HepG2 (cell line): ENCODE data around the gene FGF19. TPM values are rescaled to one million over a fixed set of nuclear protein-coding genes. Genes with fewer than 3 reads are reported as not detected.

ENCODE experiments used
- BCLAF1 ChIP-seq: fragments of 450-650 bp; IDR thresholded peaks from 2 replicates; pipeline ENCODE4 v1.6.1; 2017; ENCODE audit warnings: mild to moderate bottlenecking
- GMEB1 ChIP-seq: sonication (generic); formaldehyde crosslinking; IDR thresholded peaks from 2 replicates; pipeline ENCODE4 v1.5.1; 2020; ENCODE audit warnings: missing genetic modification reagents, mild to moderate bottlenecking, borderline replicate concordance
- IRF9 ChIP-seq: sonication (generic); formaldehyde crosslinking; IDR thresholded peaks from 2 replicates; pipeline ENCODE4 v1.8.0; 2022; ENCODE audit warnings: missing genetic modification reagents, mild to moderate bottlenecking, borderline replicate concordance
- ISX ChIP-seq: sonication (generic); formaldehyde crosslinking; conservative IDR thresholded peaks from 2 replicates; pipeline ENCODE4 v1.5.0; 2020; ENCODE audit warnings: missing genetic modification reagents
- MED1 ChIP-seq: sonication (generic); formaldehyde crosslinking; IDR thresholded peaks from 2 replicates; pipeline ENCODE4 v1.4.0; 2020; ENCODE audit warnings: missing genetic modification reagents
- MED8 ChIP-seq: sonication (generic); formaldehyde crosslinking; IDR thresholded peaks from 2 replicates; pipeline ENCODE4 v1.8.1; 2023; ENCODE audit warnings: mild to moderate bottlenecking, missing genetic modification reagents; ENCODE audit not compliant: insufficient replicate concordance
- MXD3 ChIP-seq: IDR thresholded peaks from 2 replicates; pipeline ENCODE4 v1.6.1; 2016; ENCODE audit warnings: mild to moderate bottlenecking, missing biosample characterization, missing genetic modification reagents
- PBX2 ChIP-seq: IDR thresholded peaks from 2 replicates; pipeline ENCODE4 v1.6.1; 2016; ENCODE audit warnings: control low read depth
- PHF5A ChIP-seq: IDR thresholded peaks from one replicate; pipeline ENCODE4 v1.6.1; 2018; ENCODE audit warnings: low read depth, missing genetic modification reagents; ENCODE audit not compliant: unreplicated experiment
- PLSCR1 ChIP-seq: sonication (generic); formaldehyde crosslinking; IDR thresholded peaks from 2 replicates; pipeline ENCODE4 v1.5.0; 2020; ENCODE audit warnings: missing genetic modification reagents, mild to moderate bottlenecking, borderline replicate concordance
- SP4 ChIP-seq: sonication (generic); formaldehyde crosslinking; IDR thresholded peaks from 2 replicates; pipeline ENCODE4 v1.8.1; 2023; ENCODE audit warnings: mild to moderate bottlenecking, missing genetic modification reagents
- TAF1 ChIP-seq: sonication (generic); formaldehyde crosslinking; IDR thresholded peaks from 2 replicates; pipeline ENCODE4 v1.4.0; 2020; ENCODE audit warnings: missing genetic modification reagents
- ZFP36L2 ChIP-seq: sonication (generic); formaldehyde crosslinking; IDR thresholded peaks from 2 replicates; pipeline ENCODE4 v1.4.0; 2020; ENCODE audit warnings: missing genetic modification reagents
- ZMYM4 ChIP-seq: sonication (generic); formaldehyde crosslinking; IDR thresholded peaks from 2 replicates; pipeline ENCODE4 v1.8.1; 2023; ENCODE audit warnings: mild to moderate bottlenecking, missing genetic modification reagents
- ZNF121 ChIP-seq: sonication (generic); formaldehyde crosslinking; IDR thresholded peaks from 2 replicates; pipeline ENCODE4 v1.5.0; 2020; ENCODE audit warnings: mild to moderate bottlenecking, missing genetic modification reagents
- ZNF143 ChIP-seq: sonication (generic); formaldehyde crosslinking; IDR thresholded peaks from 2 replicates; pipeline ENCODE4 v1.4.0; 2020; ENCODE audit warnings: missing genetic modification reagents
- ZNF382 ChIP-seq: sonication (generic); formaldehyde crosslinking; IDR thresholded peaks from 2 replicates; pipeline ENCODE4 v1.5.0; 2020; ENCODE audit warnings: missing genetic modification reagents, mild to moderate bottlenecking, borderline replicate concordance
- ZNF431 ChIP-seq: sonication (generic); formaldehyde crosslinking; IDR thresholded peaks from 2 replicates; pipeline ENCODE4 v1.9.0; 2022; ENCODE audit warnings: missing genetic modification reagents, low read depth, mild to moderate bottlenecking, borderline replicate concordance
- ZNF44 ChIP-seq: sonication (generic); formaldehyde crosslinking; IDR thresholded peaks from 2 replicates; pipeline ENCODE4 v1.5.1; 2020; ENCODE audit warnings: mild to moderate bottlenecking, missing genetic modification reagents
- ZNF691 ChIP-seq: sonication (generic); formaldehyde crosslinking; IDR thresholded peaks from 2 replicates; pipeline ENCODE4 v1.4.0; 2020; ENCODE audit warnings: missing genetic modification reagents, low read depth, mild to moderate bottlenecking, borderline replicate concordance
- polyA plus RNA-seq, 8 experiments: library from polyadenylated mRNA; depleted of rRNA in 3 of 8; stranded (reverse) in 7 of 8; unstranded in 1 of 8; fragments of >200 nt; fragmentation: Illumina TruSeq in 4 of 8; extraction: Trizol in 4 of 8; gene quantifications; 2 replicates each; pipeline versions ENCODE4 v1.2.1 to v1.2.3, GENCODE V29; 2011 to 2016; ENCODE audit warnings: low read depth in 4 of 8, missing spikeins in 1 of 8, mixed read lengths in 1 of 8; ENCODE audit not compliant: insufficient read depth in 1 of 8
- total RNA-seq, 5 experiments: library from RNA; depleted of rRNA; stranded (reverse); fragments of >200 nt; fragmentation: Illumina TruSeq; extraction: Trizol; gene quantifications; 2 replicates each; pipeline ENCODE4 v1.2.3, GENCODE V29; 2016; ENCODE audit warnings: low read depth in 1 of 5

FGF19 gene
- total and polyA plus RNA-seq, 2 of the 13 experiments (the other 11 are each of a cell fraction or from before 2014, with no cell fraction given) = 0.07 TPM; not detected in 1

GRCh38 chr11:69674886-69675714 is 28.7 kb downstream of the FGF19 start, which contains the start of gene LTO1 (continued):
- peak; percentile 77; the same call in 1 of the 2 replicates for TF ChIP-seq GMEB1 (CRISPR knock-in tag)
- TF ChIP-seq ZNF143 = peak; percentile 99
- TF ChIP-seq MXD3 (CRISPR knock-in tag) = peak; percentile 67; the same call in 1 of the 2 replicates
- TF ChIP-seq PLSCR1 (CRISPR knock-in tag) = no peak
- peak; percentile 45; the same call in 1 of the 2 replicates for TF ChIP-seq ZNF121 (CRISPR knock-in tag)
- no peak for TF ChIP-seq BCLAF1
- TF ChIP-seq PBX2 (CRISPR knock-in tag) = no peak
- TF ChIP-seq IRF9 (CRISPR knock-in tag) = 0 out of 2 replicates have a peak, but pooled peaks have one; percentile 24
- peak; percentile 68 for TF ChIP-seq MED1 (CRISPR knock-in tag)
- no peak for TF ChIP-seq ZNF382 (CRISPR knock-in tag)
- TF ChIP-seq ZNF431 (CRISPR knock-in tag) = no peak
- TF ChIP-seq ISX (CRISPR knock-in tag) = no peak
- TF ChIP-seq PHF5A = no peak
- TF ChIP-seq ZNF691 (CRISPR knock-in tag) = peak; percentile 86
- no peak for TF ChIP-seq ZFP36L2 (CRISPR knock-in tag)
- peak; percentile 65; the same call in 1 of the 2 replicates for TF ChIP-seq ZNF44 (CRISPR knock-in tag)
- peak; percentile 94 for TF ChIP-seq SP4 (CRISPR knock-in tag)
- peak; percentile 35 for TF ChIP-seq MED8 (CRISPR knock-in tag)
- TF ChIP-seq ZMYM4 (CRISPR knock-in tag) = peak; percentile 92
- TF ChIP-seq TAF1 (CRISPR knock-in tag) = peak; percentile 88
